GM18520 (cell line): ENCODE results near the gene DAZ2.
"Not testable (repeated sequence)": the region's sequence is repeated elsewhere in the genome, so short reads cannot be mapped to it uniquely, and the experiment has no call there.

Experiments
- ATAC-seq: cut with Tn5 transposase; IDR thresholded peaks from one replicate; pipeline ENCODE4 v1.9.1; 2021; ENCODE audit not compliant: unreplicated experiment

The DAZ2 gene

GRCh38 chrY:23219233-23219632, at the start of gene DAZ2:
DAZ2 (plus strand) TSS chrY:23219533; CDS start chrY:23219741, 208 bp downstream.
- not testable (repeated sequence) for ATAC-seq

GRCh38 chrY:23198908-23199307, 20.4 kb upstream of the DAZ2 start, which contains the start of gene DAZ1:
DAZ1 (minus strand) TSS chrY:23199008; CDS start chrY:23198800, 208 bp downstream.
- not testable (repeated sequence) for ATAC-seq

- not testable (repeated sequence) for ATAC-seq
These were observed 11.9 kb upstream of the DAZ2 start for GRCh38 chrY:23207455-23207854.

GRCh38 chrY:23209802-23210495, 9.4 kb upstream of the DAZ2 start:
- ATAC-seq, result not testable (repeated sequence)

GRCh38 chrY:23210681-23211080, 8.7 kb upstream of the DAZ2 start:
- not testable (repeated sequence) for ATAC-seq
